HG03520 (cell line): ENCODE results near the gene ARHGAP18.

Experiments
- ATAC-seq: cut with Tn5 transposase; IDR thresholded peaks from one replicate; pipeline ENCODE4 v1.9.1; 2021; ENCODE audit warnings: mild to moderate bottlenecking, moderate library complexity; ENCODE audit not compliant: unreplicated experiment

ARHGAP18 gene

DNA sequence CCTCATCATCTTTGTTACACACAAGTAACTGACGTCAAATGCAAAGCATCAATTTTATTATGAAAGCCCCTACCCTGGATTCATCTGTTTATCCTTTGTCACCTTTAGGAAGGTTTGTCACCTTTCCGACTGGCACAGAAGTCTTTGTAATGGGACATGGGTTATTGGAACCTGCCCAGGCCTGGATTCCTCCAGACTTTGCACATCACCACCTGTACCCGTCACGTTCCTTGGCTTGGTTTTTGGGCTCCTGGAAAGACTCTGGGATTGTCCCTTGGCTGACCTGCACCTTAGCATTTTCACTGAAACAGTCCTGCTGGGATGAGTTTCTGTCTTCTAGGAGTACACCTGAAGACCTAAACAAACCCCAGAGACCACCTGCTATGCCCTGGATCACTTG, 15.4 kb upstream of the ARHGAP18 start:
- ATAC-seq = no peak

DNA sequence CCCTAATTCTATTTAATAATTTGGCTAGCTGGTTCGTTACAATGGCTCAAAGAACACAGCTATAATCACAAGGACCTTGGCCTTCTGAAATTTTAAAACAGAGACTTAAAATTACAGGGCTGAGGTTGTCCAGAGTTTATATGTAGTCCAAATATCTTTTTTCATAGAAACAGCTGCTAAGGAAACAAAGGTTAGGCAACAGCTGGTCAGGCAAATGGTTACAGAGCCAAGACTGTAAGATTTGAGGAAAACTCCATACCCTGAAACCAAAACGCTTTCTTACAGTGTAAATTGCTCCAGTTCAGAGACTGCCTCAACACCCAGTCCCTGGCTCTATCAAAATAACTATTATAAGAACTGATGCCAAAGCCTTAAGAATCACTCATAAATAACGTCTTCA, 9.7 kb upstream of the ARHGAP18 start:
- ATAC-seq = no peak

DNA sequence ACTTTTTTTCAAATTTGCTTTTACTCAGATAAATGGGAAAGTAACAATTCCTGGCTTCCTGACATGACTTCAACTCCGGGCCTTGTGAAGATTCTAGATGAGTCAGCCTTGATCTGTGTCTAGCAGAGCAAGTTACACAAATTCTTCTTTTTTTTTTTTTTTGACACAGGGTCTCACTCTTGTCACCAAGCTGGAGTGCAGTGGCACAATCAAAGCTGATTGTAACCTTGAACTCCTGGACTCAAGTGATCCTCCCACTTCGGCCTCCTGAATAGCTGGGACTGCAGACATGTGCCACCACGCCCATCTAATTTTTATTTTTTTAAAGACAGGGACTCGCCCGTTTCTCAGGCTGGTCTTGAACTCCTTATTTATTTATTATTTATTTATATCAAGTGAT, 7.3 kb upstream of the ARHGAP18 start:
- ATAC-seq = no peak

DNA sequence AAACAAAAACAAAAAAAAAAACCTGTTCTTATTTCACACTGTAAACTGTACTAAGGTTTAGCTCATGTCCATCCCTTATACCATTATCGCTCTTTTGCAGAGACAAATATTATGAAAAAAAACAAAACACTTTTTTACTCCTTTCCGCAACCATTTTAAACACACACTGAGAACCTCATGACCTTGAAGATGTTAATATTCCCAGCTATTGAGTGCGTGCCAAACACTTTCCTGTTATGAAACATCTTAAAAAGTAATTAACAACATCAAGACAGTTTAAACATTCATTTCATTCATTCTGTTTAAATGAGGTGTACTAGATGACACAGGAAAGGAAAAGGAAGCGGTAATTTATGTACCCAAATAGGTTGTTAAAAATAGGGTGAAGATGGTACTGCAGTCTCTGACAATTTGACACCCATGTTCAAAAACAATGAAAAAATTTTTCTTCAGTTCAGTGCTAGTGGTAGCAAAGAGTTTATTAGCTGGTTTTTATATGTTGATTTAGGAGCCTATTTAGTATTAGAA, 3.9 kb upstream of the ARHGAP18 start:
- no peak for ATAC-seq

DNA sequence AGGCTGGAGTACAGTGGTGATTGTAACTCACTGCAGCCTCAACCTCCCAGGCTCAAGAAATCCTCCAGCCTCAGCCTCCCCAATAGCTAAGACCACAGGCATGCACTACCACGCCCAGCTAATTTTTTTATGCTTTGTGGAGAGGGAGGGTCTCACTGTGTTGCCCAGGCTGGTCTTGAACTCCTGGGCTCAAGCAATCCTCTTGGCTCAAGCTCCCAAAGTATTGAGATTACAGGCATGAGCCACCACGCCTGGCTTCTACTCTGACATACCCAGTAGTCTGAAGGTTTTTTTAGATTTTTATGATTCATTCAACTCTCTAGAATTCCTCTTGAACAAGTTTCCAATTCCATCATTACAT, 1.3 kb upstream of the ARHGAP18 start:
- no peak for ATAC-seq

DNA sequence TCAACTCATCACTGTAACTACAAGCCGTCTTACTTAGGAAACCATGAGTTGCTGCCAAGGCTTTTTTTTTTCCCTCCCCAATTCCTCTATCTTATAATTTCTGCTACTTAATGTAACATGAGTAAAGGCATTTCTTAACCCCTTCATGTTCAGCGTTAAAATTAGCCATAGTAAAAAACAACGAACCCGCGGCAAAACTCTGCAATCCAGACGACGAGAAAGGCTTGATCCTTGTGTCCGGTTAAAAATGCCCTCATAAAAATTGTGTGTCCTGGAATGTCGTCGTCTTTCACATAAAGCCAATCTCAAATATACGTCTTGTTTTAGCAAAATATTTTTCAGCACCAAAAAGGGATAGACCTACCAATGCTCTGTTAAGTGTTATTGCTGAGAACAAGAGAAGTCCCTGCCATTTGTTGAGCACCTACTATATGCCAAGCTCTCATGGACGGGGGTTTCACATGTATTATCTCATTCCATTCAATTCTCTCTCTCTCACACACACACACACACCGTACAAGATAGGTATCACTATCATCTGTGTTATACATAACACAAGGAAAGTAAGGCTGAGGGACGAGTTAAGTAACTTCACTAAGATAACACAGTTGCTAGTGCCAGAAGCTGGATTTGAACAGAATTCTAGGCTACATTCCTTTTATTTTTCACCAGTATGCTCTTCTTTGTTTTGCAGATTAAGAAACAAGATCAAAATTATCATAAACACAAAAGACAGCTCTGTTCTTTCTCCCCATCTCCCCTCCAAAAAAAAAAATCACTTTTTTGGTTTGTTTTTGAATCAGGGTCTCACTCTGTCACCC, 683 bp upstream of the ARHGAP18 start:
- ATAC-seq = no peak

DNA sequence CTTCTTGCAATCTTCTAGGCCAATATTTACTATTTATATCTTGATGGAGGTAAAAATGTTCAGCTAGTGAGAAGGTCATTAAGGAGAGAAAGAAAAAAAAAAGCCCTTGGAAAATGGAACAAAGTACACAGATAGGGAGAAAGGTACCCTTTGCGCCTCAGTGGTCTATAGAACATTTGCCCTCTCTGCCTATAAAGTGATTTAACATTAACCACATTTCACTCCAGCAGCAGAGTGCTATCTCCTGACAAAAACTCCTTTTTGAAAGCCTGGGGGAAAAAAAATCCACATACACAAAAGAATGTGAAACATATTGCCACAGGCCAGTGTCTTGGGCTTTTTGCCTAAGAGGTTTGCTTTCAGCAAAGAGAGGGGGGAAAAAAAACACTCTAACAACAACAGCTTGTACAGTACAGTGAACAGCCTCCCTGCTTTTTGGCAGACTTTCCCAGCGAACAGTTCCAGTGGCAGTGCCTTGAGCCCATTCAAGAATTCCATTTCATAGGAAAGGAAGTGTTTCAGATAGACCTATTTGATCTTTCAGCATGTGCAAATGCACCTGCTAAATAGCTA, 695 bp downstream of the ARHGAP18 start:
- ATAC-seq = peak; percentile 21

DNA sequence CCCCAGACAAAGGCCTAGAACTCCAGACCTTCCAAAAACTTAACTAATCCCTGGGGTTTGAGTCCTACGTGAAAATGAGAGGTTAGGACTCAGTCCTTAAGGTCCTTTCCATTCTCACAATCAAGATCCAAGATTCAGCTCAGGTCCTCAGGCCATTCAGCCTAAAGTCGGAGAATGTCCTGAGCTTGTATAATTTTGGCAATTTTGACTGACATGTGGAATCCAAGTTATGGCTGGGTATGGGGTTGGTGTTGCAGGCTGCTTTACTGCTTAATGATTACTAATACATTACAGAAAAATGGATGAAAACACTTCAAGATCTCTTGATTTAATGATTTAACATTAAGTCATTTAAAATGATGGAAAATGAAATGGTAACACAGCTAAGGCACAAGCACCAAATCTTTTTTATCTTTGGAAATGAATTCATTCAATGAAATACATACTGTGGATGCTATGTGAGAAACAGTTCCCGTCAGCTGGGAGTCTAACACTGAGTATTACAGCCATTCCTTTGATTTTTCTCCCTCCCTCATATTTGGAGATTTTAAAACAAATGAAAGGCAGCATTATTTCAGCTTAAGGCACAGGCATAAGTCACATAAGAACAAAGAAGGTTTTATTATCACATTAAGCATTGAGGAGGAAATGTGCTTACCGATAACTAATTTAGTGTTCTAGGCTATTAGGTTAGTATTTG, 1.3 kb downstream of the ARHGAP18 start:
- ATAC-seq = no peak

DNA sequence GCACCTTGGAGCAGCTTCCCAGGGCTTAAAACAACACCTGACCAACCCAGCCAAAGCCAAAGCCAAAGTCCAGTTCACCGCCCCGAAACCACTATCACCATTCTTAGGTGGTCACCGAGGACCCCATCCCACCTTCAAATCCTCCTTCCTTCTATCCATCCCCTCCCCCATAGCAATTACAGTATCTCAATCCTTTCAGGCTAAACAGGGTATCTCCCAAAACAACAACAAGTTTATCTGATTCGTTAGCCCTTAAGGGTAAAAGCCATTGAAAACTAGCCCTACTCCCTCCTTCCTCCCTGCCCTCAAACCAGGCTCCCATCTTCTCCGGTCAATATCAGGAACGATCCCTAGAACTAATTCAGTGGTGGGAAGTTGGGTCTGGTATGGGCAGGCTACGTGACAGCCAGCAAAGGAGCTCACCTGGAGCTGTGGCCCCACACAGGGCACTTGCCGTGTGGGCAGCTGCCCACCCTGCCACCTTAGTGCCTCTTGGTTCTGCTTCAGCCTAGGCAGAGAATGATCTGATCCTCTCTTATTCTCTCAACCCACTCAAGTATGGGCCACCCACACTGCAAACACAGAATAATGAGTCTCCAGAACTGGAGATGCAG, 2.0 kb downstream of the ARHGAP18 start:
- ATAC-seq = no peak

DNA sequence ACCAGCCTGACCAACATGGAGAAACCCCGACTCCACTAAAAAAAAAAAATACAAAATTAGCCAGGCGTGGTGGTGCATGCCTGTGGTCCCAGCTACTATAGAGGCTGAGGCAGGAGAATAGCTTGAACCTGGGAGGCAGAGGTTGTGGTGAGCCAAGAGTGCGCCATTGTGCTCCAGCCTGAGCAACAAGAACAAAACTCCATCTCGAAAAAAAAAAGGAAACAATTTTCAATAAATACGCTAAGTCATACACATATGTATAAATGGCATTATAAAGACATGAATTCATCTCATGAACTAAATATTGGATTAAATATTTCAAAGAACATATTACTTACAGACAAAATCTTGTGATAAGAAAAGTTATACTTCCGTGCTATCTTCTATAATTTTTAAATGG, 2.9 kb downstream of the ARHGAP18 start:
- no peak for ATAC-seq

DNA sequence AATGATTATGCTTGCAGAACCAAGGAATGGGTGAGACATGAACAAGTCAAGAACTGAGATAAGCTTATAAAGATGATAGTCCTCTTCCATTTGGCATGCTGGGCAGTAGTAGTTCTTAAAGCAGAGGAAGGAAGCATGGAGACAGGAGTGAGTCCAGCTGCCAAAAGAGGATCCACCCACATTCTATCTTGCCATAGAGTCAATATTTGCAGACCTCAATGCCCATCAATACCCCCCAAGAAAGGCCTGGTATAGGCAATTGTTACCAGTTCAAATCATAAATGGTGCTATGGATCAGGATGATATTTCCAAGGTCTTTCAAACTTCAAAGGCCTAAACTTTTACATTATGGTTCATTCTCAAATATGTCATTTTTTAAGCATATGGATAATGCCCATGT, 4.8 kb downstream of the ARHGAP18 start:
- no peak for ATAC-seq

DNA sequence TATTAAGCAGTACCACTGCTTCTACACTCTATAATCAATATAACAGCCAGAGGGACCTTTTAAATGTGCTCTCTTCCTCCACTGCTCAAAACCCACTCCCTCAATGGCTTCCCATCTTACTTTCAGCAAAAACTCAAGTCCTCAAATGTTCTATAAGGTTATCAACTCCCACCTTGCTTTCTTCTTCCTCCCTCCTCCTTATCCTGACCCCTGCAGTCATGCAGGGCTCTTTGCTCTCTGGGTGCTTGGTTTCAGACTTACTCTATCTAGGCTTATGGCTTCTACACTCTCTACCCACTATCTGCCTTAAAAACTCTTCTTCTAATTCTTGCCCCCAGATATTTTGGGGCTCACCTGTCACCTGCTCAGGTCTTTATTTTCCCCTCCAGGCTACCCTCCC, 5.3 kb downstream of the ARHGAP18 start:
- ATAC-seq = no peak

DNA sequence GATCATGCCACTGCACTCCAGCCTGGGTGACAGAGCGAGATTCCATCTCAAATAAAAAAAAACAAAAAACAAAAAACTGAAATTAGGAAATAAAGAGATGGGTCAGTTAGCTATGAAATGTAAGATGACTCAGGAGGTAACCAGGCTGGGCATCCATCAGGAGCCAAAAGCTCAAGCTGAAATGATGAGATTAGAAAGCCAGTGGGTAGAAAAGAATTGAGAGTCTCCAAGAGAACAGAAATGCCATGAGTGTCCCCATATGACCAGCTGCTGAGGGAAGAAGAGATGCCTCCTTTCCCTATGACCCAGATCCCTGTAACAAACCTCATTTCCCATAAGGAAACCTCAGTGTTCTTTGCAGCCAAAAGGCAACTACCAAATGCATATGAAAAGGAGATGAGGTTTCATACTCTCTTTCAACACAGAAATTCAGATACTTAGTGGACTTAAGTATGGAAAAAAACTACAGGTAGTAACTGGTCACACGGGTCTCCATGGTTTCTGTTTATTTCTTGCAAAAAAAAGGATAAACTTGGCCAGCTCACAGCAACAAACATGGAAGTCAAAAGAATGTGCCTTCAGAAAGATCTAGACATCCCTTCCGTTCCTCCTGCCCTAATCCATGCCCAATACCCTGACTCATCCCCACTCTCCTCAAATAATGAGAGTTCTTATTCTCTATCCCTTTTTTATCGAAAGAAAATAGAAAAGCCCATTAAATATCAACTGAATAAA, 8.1 kb downstream of the ARHGAP18 start:
- no peak for ATAC-seq

DNA sequence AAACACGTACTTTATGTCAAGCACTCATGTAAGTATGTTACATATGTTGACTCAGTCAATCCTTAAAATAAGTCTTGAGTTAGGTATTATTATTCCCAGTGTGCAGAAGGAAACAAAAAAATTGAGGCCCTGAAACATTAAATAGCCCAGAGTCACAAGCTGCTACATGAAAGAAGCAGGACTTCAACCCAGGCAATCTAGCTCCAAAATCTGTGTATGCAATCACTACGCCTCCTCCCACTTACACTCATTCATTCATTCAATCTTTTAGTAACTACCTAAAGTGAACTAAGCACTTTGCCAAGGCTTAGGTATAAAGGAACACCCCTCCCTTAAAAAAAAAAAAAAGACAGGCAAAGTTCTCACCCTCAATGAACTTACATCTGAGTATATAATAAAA, 9.3 kb downstream of the ARHGAP18 start:
- no peak for ATAC-seq

DNA sequence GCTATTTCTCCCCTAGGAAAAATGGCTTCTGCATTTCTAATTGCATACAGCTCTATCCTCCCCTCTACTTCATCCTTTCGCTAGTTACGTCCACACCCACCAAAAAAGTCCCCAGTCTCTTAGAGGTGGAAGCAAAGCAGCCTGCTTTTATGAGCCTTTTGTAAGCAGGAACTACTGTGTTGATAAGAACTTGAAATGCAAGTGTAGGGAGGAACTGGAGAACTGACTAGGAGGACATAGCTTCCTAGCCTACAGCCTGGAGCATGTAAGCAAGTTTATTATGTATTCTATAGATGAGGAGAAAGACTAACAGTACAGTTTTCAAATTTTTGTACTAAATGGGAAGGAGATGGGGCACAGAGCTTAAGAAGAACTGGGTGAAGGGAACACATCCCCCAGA, 10.3 kb downstream of the ARHGAP18 start:
- no peak for ATAC-seq

DNA sequence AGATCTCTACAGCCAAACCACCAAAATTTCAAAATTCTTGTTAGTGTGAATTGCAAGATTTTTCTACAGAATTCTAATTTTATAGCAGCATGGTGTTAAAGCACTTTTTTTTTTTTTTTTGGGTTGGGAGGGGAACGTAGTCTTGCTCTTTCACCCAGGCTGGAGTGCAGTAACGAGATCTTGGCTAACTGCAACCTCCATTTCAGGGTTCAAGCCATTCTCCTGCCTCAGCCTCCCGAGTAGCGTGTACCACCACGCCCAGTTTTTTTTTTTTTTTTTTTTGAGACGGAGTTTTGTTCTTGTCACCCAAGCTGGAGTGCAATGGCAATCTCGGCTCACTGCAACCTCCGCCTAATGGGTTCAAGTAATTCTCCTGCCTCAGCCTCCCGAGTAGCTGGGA, 11.5 kb downstream of the ARHGAP18 start:
- ATAC-seq = no peak

DNA sequence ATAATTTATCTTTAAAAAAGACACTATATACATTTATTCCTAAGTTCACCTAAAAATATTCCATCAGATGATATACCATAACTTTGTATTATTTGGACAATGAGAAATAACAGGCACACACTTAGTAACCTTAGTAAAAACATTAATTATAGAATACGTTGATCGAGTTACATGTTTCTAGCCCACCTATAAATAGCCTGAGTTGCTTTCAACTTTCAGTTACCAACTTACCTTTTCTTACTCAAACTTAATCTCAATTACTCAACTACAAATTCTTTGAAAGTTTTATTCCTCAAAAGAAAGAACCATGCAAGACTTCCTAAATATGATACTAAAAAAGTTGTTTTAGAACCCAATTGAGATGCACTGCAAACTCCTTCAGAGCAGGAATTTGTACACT, 12.2 kb downstream of the ARHGAP18 start:
- ATAC-seq = no peak

DNA sequence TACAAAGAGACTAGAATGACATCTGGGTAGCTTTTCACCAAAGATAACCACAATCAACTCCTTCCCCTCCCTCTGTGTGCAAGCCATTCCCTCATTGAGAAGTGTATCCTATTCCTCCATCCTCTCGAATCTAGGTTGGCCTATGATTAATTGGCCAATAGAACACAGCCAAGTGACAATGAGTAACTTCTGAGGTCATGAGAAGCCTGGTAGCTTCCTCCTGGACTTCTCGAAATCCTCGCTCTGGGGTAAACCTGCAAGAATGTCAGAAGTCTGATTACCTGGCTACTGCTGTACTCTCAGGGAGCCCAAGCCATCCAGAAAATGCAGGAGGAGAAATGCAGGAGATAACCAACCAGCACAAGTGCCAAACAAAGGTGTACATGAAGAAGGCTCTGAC, 13.1 kb downstream of the ARHGAP18 start:
- ATAC-seq = no peak

DNA sequence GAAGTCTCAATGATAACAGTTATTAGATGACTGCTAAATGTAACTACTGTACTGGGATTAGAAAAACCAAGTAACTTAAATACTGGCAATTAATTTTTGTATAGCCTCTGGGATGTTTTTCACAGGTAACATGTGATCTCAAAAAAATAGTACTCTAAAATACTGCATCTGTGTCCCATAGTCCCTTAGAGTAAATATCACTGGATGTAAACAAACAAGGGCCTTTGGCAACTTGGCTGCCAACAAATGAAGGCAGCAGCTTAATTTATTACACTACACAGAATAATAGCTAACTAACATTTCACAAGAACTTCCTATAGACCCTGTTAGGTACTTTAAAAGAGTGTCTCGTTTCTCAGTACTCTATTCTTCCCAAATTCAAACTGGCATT, 14.0 kb downstream of the ARHGAP18 start:
- ATAC-seq = no peak

DNA sequence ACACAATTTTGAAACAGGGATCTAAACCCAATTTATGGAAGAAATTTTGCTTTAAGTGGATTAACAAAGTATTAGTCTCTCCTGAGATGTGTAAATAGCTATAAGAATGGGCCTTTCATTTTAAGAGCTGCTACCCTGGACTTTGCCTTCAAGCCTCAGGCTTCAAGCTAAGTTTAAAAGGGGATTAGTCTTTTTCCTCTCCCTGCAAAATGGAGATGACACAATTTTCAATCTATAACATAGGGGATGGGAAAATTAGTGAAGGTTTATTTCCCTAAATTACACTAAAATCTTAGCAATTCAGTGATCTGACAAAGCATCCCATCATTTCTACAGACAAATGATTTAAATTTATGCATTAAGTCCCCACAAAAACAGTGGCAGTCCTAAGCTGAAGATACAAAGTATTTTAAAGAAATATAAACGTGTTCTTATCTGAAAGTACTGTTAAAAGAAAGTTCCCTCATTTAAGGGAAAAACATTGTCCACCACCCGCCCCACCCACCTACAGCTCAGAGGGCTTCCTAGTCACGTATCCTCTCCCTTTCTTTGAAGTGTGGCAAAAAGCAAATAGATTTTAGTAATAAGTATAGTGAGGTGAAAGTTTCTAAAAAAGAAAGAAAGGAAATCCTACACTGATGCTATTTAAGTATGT, 14.5 kb downstream of the ARHGAP18 start:
- no peak for ATAC-seq
